Measurements from ENCODE around the gene HAT1.
"Not testable (repeated sequence)": the region's sequence is repeated elsewhere in the genome, so short reads cannot be mapped to it uniquely, and the experiment has no call there.

HAT1 gene

DNA sequence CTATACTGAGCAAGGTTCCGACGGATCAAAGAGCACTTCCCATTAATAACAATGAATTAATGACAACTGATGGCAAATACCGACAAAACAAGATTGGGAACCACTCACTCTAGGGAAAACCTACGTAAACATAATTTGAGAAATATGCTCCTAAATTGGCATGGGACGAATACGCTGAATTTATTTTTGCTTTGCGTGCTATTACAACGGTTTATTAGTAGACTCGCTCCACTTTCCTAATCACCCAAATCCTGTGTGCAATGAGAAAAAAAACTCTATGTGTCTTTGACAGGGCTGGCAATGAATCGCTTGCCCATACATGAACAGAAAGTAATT, 27.7 kb upstream of the HAT1 start:
- ATAC-seq, result no peak
- TF ChIP-seq ARNTL (CRISPR knock-in tag; IDR thresholded peaks at IDR 0.05; ENCODE audit: borderline replicate concordance, low read depth) (no peak), ZNF8 (CRISPR knock-in tag; IDR thresholded peaks at IDR 0.05) (no peak), ZFP30 (CRISPR knock-in tag; IDR thresholded peaks at IDR 0.05) (no peak), TSHZ2 (CRISPR knock-in tag; IDR thresholded peaks at IDR 0.05) (no peak), PATZ1 (CRISPR knock-in tag; IDR thresholded peaks at IDR 0.05; ENCODE audit: borderline replicate concordance) (no peak), ZNF565 (CRISPR knock-in tag; conservative IDR thresholded peaks at IDR 0.05; ENCODE audit: low read depth) (no peak), ISL1 (CRISPR knock-in tag; IDR thresholded peaks at IDR 0.05) (no peak), PPARA (CRISPR knock-in tag; IDR thresholded peaks at IDR 0.05; ENCODE audit: borderline replicate concordance) (no peak), OSR1 (CRISPR knock-in tag; IDR thresholded peaks at IDR 0.05) (no peak), TCF4 (CRISPR knock-in tag; IDR thresholded peaks at IDR 0.05; ENCODE audit: borderline replicate concordance) (no peak)
- TF ChIP-seq, protein P1, sequence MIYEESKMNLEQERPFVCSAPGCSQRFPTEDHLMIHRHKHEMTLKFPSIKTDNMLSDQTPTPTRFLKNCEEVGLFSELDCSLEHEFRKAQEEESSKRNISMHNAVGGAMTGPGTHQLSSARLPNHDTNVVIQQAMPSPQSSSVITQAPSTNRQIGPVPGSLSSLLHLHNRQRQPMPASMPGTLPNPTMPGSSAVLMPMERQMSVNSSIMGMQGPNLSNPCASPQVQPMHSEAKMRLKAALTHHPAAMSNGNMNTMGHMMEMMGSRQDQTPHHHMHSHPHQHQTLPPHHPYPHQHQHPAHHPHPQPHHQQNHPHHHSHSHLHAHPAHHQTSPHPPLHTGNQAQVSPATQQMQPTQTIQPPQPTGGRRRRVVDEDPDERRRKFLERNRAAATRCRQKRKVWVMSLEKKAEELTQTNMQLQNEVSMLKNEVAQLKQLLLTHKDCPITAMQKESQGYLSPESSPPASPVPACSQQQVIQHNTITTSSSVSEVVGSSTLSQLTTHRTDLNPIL (CRISPR knock-in tag; IDR thresholded peaks at IDR 0.05; ENCODE audit: low read depth), result no peak

GRCh38 chr2:171895786-171896185, 26.5 kb upstream of the HAT1 start:
- no peak for ATAC-seq
- TF ChIP-seq ZFP3 (CRISPR knock-in tag; IDR thresholded peaks at IDR 0.05), result no peak
- TF ChIP-seq TOX (CRISPR knock-in tag; IDR thresholded peaks at IDR 0.05; ENCODE audit: borderline replicate concordance), result no peak
- no peak for TF ChIP-seq RARB (CRISPR knock-in tag; IDR thresholded peaks at IDR 0.05)
- TF ChIP-seq, protein P1 (CRISPR knock-in tag; IDR thresholded peaks at IDR 0.05; ENCODE audit: low read depth), result no peak
- no peak for TF ChIP-seq ESRRG (CRISPR knock-in tag; IDR thresholded peaks at IDR 0.05)
- TF ChIP-seq, protein P2, sequence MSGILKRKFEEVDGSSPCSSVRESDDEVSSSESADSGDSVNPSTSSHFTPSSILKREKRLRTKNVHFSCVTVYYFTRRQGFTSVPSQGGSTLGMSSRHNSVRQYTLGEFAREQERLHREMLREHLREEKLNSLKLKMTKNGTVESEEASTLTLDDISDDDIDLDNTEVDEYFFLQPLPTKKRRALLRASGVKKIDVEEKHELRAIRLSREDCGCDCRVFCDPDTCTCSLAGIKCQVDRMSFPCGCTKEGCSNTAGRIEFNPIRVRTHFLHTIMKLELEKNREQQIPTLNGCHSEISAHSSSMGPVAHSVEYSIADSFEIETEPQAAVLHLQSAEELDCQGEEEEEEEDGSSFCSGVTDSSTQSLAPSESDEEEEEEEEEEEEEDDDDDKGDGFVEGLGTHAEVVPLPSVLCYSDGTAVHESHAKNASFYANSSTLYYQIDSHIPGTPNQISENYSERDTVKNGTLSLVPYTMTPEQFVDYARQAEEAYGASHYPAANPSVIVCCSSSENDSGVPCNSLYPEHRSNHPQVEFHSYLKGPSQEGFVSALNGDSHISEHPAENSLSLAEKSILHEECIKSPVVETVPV (CRISPR knock-in tag; IDR thresholded peaks at IDR 0.05), result no peak
- no peak for TF ChIP-seq TSHZ2 (CRISPR knock-in tag; IDR thresholded peaks at IDR 0.05)
- no peak for TF ChIP-seq SNAI2 (CRISPR knock-in tag; IDR thresholded peaks at IDR 0.05)
- TF ChIP-seq ZNF565 (CRISPR knock-in tag; conservative IDR thresholded peaks at IDR 0.05; ENCODE audit: low read depth), result no peak
- TF ChIP-seq ISL1 (CRISPR knock-in tag; IDR thresholded peaks at IDR 0.05), result no peak
- no peak for TF ChIP-seq OSR1 (CRISPR knock-in tag; IDR thresholded peaks at IDR 0.05)
- no peak for TF ChIP-seq TCF4 (CRISPR knock-in tag; IDR thresholded peaks at IDR 0.05; ENCODE audit: borderline replicate concordance)
- TF ChIP-seq ZFP30 (CRISPR knock-in tag; IDR thresholded peaks at IDR 0.05), result no peak
- TF ChIP-seq ZNF8 (CRISPR knock-in tag; IDR thresholded peaks at IDR 0.05), result no peak
- TF ChIP-seq, protein P3, sequence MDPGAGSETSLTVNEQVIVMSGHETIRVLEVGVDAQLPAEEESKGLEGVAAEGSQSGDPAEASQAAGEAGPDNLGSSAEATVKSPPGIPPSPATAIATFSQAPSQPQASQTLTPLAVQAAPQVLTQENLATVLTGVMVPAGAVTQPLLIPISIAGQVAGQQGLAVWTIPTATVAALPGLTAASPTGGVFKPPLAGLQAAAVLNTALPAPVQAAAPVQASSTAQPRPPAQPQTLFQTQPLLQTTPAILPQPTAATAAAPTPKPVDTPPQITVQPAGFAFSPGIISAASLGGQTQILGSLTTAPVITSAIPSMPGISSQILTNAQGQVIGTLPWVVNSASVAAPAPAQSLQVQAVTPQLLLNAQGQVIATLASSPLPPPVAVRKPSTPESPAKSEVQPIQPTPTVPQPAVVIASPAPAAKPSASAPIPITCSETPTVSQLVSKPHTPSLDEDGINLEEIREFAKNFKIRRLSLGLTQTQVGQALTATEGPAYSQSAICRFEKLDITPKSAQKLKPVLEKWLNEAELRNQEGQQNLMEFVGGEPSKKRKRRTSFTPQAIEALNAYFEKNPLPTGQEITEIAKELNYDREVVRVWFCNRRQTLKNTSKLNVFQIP (CRISPR knock-in tag; IDR thresholded peaks at IDR 0.05; ENCODE audit: borderline replicate concordance, low read depth), result no peak
- no peak for TF ChIP-seq CSDC2 (CRISPR knock-in tag; IDR thresholded peaks at IDR 0.05)
- no peak for TF ChIP-seq ARNTL (CRISPR knock-in tag; IDR thresholded peaks at IDR 0.05; ENCODE audit: borderline replicate concordance, low read depth)
- no peak for TF ChIP-seq PPARA (CRISPR knock-in tag; IDR thresholded peaks at IDR 0.05; ENCODE audit: borderline replicate concordance)
- no peak for TF ChIP-seq BACH2 (CRISPR knock-in tag; IDR thresholded peaks at IDR 0.05; ENCODE audit: borderline replicate concordance)
- no peak for TF ChIP-seq ZC3H10 (CRISPR knock-in tag; IDR thresholded peaks at IDR 0.05)

- not testable (repeated sequence) for ATAC-seq
These were observed 22.5 kb upstream of the HAT1 start for GRCh38 chr2:171899623-171900282.
